HuH-7.5 (cell line): ENCODE results near the gene PTPRCAP.
A peak's percentile ranks its signal among the peaks of the same experiment; 100 is the strongest.

Source experiments
- DNase-seq: peaks from one replicate; pipeline ENCODE4 v3.0.0; 2011; ENCODE audit warnings: low spot score

Gene PTPRCAP

GRCh38 chr11:67465189-67465510 lies 27.7 kb upstream of the PTPRCAP start:
- DNase-seq: no peak

- peak; percentile 100 for DNase-seq
These were observed 27.1 kb upstream of the PTPRCAP start for GRCh38 chr11:67464411-67465188.

GRCh38 chr11:67463680-67464410 lies 26.4 kb upstream of the PTPRCAP start:
- no peak for DNase-seq

- no peak for DNase-seq
These were observed 25.7 kb upstream of the PTPRCAP start for GRCh38 chr11:67463186-67463585.

GRCh38 chr11:67458266-67458665 lies 20.8 kb upstream of the PTPRCAP start:
- DNase-seq: no peak

GRCh38 chr11:67457453-67457852 lies 20.0 kb upstream of the PTPRCAP start:
- DNase-seq: no peak

GRCh38 chr11:67456068-67456705 lies 18.7 kb upstream of the PTPRCAP start:
- DNase-seq: no peak

GRCh38 chr11:67455054-67455453 lies 17.6 kb upstream of the PTPRCAP start, which contains the start of gene CABP4:
CABP4 (plus strand) TSS chr11:67455354; CDS start chr11:67455424, 70 bp downstream.
- DNase-seq: no peak

GRCh38 chr11:67453816-67454732 lies 16.6 kb upstream of the PTPRCAP start:
- no peak for DNase-seq

GRCh38 chr11:67452141-67452952 lies 14.9 kb upstream of the PTPRCAP start, which contains the start of gene GPR152:
GPR152 (minus strand) TSS chr11:67452729; CDS start chr11:67452724, 5 bp downstream.
- no peak for DNase-seq

GRCh38 chr11:67451658-67451976 lies 14.1 kb upstream of the PTPRCAP start:
- no peak for DNase-seq

- DNase-seq: no peak
These were observed 13.5 kb upstream of the PTPRCAP start for GRCh38 chr11:67450796-67451657.

GRCh38 chr11:67449116-67449844 lies 11.8 kb upstream of the PTPRCAP start:
- no peak for DNase-seq

- no peak for DNase-seq
These were observed 10.7 kb upstream of the PTPRCAP start for GRCh38 chr11:67448220-67448609.

- DNase-seq: no peak
These were observed 8.0 kb upstream of the PTPRCAP start for GRCh38 chr11:67445515-67445914.

GRCh38 chr11:67442504-67443404 lies 5.3 kb upstream of the PTPRCAP start:
- DNase-seq: no peak

- DNase-seq: no peak
These were observed 4.4 kb upstream of the PTPRCAP start for GRCh38 chr11:67441731-67442351.

GRCh38 chr11:67441098-67441563 lies 3.6 kb upstream of the PTPRCAP start:
- DNase-seq: no peak
